ENCODE data around the gene TSPEAR.
"Not testable (repeated sequence)": the region's sequence is repeated elsewhere in the genome, so short reads cannot be mapped to it uniquely, and the experiment has no call there.

GRCh38 chr21:44685050-44685449 is 26.3 kb downstream of the TSPEAR start:
- not testable (repeated sequence) for TF ChIP-seq CTCF (IDR thresholded peaks at IDR 0.05 in 4 of 5, conservative IDR thresholded peaks at IDR 0.05 in 1 of 5); POLR2A (IDR thresholded peaks at IDR 0.05)

All from gastrocnemius medialis (tissue), 4 donors.